HG03139 (cell line): ENCODE results near the gene CPT1B.

Source experiments
- ATAC-seq: cut with Tn5 transposase; IDR thresholded peaks from one replicate; pipeline ENCODE4 v1.9.1; 2021; ENCODE audit not compliant: unreplicated experiment

CPT1B gene

GRCh38 chr22:50571264-50572175 is 6.7 kb downstream of the CPT1B start:
- ATAC-seq: no peak

- no peak for ATAC-seq
Measured at GRCh38 chr22:50570861-50571260, 7.4 kb downstream of the CPT1B start.

GRCh38 chr22:50569896-50570535 is 8.2 kb downstream of the CPT1B start:
- ATAC-seq: no peak

DNA sequence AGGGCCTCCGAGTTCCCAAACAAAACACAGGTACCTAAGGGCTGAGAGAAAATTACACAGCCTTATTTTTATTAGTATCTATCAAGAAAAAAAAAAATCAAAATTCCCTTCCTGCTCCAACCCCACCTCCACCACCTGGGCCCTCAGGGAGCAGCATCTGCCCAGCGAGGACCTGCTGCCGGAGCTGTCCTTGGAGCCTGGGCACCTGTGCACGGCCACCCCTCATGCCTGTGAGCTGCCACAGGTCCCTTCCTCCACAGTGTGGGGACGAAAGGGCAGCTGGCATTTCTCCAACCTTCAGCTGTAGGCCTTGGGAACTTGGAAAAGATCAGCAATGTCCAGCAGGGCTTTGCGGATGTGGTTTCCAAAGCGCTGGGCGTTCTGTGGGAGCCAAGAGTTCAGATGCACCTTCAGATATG is 9.2 kb downstream of the CPT1B start:
- no peak for ATAC-seq

DNA sequence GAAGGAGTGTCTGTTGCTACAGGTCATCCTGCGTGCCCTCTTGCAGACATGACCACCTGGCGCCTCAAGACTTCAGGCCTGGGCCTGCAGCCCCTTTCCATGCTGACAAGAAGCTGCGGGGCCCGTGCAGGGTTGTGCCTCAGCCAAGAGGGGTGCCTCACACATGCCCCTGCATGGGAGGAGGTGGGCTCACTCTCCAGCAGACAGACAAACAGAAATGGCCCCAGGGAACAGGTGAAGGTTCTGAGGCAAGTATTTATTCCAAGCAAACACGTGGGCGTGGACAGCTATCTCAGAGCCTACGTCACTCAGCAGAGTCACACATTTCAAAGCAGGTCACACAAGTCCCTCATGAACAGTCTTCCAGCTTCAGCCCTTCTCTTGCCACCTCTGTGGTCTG is 9.6 kb downstream of the CPT1B start:
- no peak for ATAC-seq

- ATAC-seq: no peak
Measured at GRCh38 chr22:50567721-50568252, 10.4 kb downstream of the CPT1B start.

GRCh38 chr22:50564289-50564688 is 13.9 kb downstream of the CPT1B start:
- ATAC-seq: no peak

DNA sequence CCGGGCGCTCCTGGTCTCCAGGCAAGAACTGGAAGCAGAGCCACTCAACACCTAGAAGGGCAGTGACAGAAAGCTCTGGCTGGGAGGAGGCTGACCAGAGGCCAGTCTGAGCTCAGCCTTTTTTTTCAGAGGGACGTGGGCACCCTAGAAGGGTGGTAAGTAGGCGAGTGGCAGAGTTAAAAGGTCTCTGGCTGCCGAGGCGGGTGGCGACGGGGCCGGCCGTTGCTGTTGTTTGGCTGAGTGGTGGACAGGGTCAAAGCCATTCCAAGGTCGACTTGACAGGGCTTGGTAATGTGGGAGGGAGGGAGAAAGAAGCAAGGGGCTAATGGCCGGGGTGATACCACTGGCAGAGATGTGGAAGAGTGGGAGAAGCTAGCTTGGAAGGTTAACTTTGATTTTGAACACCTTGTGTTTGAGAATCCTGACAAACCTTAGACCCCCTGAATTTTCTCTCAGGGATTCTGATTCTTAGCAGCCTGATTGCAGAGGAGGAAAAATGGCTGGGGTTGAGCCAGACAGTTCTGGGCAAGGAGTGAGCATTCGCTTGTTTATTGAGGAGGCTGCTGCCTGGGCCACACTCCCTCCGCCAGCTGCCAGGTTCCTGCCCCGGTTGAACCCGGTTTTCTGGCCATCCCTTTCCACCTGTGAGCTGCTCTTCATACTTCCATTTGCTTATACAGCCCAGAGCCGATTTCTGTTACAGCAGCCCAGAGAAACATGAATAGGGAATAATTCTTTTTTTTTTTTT is 14.6 kb downstream of the CPT1B start:
- no peak for ATAC-seq

- peak; percentile 89 for ATAC-seq
Measured at GRCh38 chr22:50562523-50563412, 15.5 kb downstream of the CPT1B start, which contains the start of gene SYCE3. SYCE3 (minus strand) TSS chr22:50562919; CDS start chr22:50556405, 6,514 bp downstream.

GRCh38 chr22:50561401-50562358 is 16.5 kb downstream of the CPT1B start:
- ATAC-seq: no peak

GRCh38 chr22:50560034-50560433 is 18.2 kb downstream of the CPT1B start:
- ATAC-seq: no peak

DNA sequence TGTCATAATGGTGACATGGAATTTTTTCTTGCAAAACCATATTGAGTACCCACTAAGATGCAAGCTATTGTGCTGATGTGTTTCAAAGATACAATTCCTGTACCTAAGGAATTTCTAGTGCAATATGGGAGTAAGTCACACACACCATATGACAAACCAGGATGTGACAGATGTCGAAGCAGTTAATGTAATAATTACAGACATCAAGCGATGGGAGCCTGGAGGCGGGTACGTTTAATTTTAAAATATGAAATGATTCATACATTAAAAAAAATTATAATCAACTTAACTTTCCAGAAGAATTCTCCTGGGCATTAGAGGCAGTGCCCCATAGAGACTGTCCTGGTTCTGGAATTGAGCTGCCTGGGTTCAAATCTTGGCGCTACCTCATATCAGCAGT is 21.5 kb downstream of the CPT1B start:
- ATAC-seq: no peak

- ATAC-seq: no peak
Measured at GRCh38 chr22:50553310-50553709, 24.9 kb downstream of the CPT1B start.

DNA sequence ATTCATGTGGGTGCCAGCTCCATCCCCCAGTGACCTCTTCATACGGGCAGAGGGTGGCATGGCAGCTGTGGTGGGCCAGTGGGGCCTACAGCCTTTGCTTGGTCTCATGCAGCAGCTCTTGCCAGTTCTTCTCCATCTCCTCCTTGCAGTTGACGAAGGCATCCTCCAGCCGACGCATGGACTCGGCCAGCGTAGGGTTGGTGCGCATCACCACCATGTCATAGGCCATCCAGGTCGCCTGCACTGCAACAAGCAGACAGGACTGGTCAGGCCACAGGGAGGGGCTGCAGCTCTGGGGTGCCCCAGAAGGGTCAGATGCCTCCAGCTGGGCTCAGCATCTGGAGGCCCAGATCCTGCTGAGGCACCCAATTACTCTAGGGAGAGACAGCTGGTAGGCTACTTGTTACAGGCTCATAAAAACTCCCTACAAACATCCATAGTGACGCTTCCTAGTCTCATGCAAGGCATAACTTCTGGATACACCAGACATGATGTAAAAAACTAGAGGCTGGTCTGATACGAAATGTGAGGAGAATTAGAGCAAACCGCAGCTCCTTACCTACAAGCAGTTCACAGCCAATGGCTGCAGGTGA is 27.0 kb downstream of the CPT1B start:
- ATAC-seq: no peak

- no peak for ATAC-seq
Measured at GRCh38 chr22:50550395-50550794, 27.8 kb downstream of the CPT1B start.

- no peak for ATAC-seq
Measured at GRCh38 chr22:50548921-50549790, 29.1 kb downstream of the CPT1B start.

DNA sequence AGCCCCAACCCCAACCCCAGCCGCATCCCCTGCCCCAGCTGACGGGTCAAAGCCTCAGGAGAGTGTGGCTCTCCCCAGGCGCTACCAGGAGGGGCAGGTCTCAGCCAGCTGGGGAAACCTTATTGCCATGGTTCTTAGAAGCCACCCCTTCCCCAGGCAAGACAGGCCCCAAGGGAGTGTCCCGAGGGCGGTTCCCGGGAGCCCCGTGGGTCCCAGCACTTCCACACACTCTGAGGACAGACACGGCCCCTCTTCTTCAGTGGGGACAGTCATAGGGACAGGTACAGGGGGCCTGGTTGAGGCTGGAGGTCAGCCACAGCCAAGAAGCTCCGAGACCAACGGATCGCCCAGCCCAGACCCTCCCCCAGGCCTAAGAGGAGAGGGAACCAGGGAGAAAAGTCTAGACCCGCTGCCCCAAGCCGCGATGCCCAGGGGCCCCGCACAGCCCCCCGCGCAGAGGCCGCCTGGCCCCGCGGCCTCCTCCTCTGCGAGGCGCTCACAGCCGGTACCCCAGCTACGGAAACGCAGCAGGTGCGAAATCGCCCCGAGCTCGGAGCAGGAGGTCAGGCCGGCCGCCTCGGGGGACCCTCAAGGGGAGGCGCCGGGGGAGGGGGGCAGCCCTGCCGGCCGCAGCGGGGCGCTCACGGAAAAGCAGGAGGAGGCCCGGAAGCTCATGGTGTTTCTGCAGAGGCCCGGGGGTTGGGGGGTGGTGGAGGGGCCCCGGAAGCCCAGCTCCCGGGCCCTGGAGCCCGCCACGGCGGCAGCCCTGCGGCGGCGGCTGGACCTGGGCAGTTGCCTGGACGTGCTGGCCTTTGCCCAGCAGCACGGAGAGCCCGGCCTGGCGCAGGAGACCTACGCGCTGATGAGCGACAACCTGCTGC is 29.9 kb downstream of the CPT1B start:
- ATAC-seq: no peak
